ENCODE data around the gene KIAA1549.

The KIAA1549 gene

DNA sequence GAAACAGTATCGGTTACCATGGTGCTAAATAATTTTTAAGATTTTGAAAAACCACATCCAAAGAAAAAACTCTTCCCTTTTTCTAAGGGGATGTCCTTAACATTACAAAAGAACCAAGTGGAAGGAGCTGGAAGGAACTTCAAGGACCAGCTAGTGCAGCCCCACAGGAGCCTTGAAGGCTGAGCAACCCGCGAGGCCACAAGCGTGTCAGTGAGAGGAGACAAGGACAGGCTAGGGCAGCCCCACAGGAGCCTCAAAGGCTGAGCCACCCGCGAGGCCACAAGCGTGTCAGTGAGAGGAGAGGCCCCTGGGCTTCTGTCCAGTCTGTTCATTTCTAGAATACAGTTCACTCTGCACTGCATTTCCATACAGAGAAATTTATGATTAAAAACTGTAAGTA, 103.1 kb downstream of the KIAA1549 start:
- in situ Hi-C loops (cut with MboI; ENCODE audit: low pct_unique_long_range_greater_than_20kb, low sequenced_read_pairs, unreplicated experiment) = no loop called here
- TF ChIP-seq CTCF (IDR thresholded peaks at IDR 0.05; ENCODE audit: extremely low read depth, insufficient read depth, missing control alignments) = no peak
- no peak for DNase-seq (ENCODE audit: low spot score)

GRCh38 chr7:138876326-138876725, 104.9 kb downstream of the KIAA1549 start:
- in situ Hi-C loops (cut with MboI; ENCODE audit: low pct_unique_long_range_greater_than_20kb, low sequenced_read_pairs, unreplicated experiment) = no loop called here
- DNase-seq (ENCODE audit: low spot score) = no peak
- no peak for TF ChIP-seq CTCF (IDR thresholded peaks at IDR 0.05; ENCODE audit: extremely low read depth, insufficient read depth, missing control alignments)

DNA sequence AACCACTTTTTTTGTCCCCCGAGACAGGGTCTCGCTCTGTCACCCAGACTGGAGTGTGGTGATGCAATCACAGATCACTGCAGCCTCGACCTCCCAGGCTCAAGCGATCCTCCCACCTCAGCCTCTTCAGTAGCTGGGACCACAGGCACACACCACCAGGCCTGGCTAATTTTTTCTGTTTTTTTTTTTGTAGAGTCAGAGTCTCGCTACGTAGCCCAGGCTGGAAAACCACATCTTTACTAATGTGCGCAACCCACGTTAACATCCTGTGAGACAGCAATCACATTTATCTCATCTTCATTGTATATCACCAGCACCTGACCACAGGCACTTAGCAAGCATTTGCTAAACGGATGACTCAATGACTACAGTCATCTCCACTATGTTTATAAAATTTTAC, 105.4 kb downstream of the KIAA1549 start:
- in situ Hi-C loops (cut with MboI; ENCODE audit: low pct_unique_long_range_greater_than_20kb, low sequenced_read_pairs, unreplicated experiment) = no loop called here
- DNase-seq (ENCODE audit: low spot score) = no peak
- no peak for TF ChIP-seq CTCF (IDR thresholded peaks at IDR 0.05; ENCODE audit: extremely low read depth, insufficient read depth, missing control alignments)

- no peak for DNase-seq (ENCODE audit: low spot score)
- in situ Hi-C loops (cut with MboI; ENCODE audit: low pct_unique_long_range_greater_than_20kb, low sequenced_read_pairs, unreplicated experiment) = no loop called here
- TF ChIP-seq CTCF (IDR thresholded peaks at IDR 0.05; ENCODE audit: extremely low read depth, insufficient read depth, missing control alignments) = no peak
These were observed 107.8 kb downstream of the KIAA1549 start for GRCh38 chr7:138873220-138873892.

DNA sequence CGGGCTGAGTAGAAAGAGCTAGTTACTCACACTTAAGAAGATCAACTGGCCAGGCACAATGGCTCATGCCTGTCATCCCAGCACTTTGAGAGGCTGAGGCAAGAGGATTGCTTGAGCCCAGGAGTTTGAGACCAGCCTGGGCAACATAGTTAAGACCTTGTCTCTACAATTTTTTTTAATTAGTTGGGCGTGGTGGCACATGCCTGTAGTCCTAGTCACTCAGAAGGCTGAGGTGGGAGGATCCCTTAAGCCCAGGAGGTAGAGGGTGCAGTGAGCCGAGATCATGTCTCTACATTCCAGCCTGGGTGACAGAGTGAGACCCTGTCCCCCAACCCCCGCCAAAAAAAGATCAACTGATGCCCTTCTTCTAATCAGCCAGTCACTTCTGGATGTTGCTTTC, 108.6 kb downstream of the KIAA1549 start:
- no peak for TF ChIP-seq CTCF (IDR thresholded peaks at IDR 0.05; ENCODE audit: extremely low read depth, insufficient read depth, missing control alignments)
- no peak for DNase-seq (ENCODE audit: low spot score)
- in situ Hi-C loops (cut with MboI; ENCODE audit: low pct_unique_long_range_greater_than_20kb, low sequenced_read_pairs, unreplicated experiment) = no loop called here

DNA sequence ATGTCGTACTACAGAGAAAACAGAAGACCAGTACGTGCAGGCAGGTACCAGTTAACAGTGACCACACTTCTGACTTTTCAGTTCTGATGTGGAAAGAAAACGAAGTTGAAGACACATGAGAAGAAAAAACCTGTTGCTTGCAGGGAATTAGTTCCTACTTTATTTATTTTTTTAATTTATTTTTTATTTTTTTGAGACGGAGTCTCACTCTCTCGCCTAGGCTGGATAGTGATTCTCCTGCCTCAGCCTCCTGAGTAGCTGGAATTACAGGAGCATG, 109.4 kb downstream of the KIAA1549 start:
- DNase-seq (ENCODE audit: low spot score) = no peak
- in situ Hi-C loops (cut with MboI; ENCODE audit: low pct_unique_long_range_greater_than_20kb, low sequenced_read_pairs, unreplicated experiment) = no loop called here
- TF ChIP-seq CTCF (IDR thresholded peaks at IDR 0.05; ENCODE audit: extremely low read depth, insufficient read depth, missing control alignments) = no peak
